OCI-LY7 (cell line): ENCODE data around the gene NR1I2. TPM values are rescaled to one million over a fixed set of nuclear protein-coding genes. Genes with fewer than 3 reads are reported as not detected.

Source experiments
- BruUV-seq: library from RNA; stranded (reverse); fragments of 400-500 nt; replicated peaks from 2 replicates; lab custom pipeline; 2021; lab: Mats Ljungman, UMichigan
- CTCF ChIA-PET: fragments of 300-600 bp; sonication (Branson Sonifier 250); formaldehyde crosslinking; loops from one replicate; lab custom pipeline; 2022; ENCODE audit warnings: antibody characterized with exemption; ENCODE audit not compliant: unreplicated experiment; lab: Charles Lee
- POLR2A ChIA-PET: fragments of 300-600 bp; sonication (Branson Sonifier 250); formaldehyde crosslinking; loops from one replicate; lab custom pipeline; 2022; ENCODE audit warnings: antibody characterized with exemption; lab: Charles Lee
- DNase-seq: peaks from one replicate; pipeline ENCODE4 v3.0.0-alpha.2; 2015; ENCODE audit warnings: low spot score
- H2AFZ ChIP-seq: fragments of 200-600 bp; sonication (generic), shearing (Covaris generic); 2 replicates; pipeline ENCODE4 v1.6.1; 2014; ENCODE audit warnings: mild to moderate bottlenecking, antibody characterized with exemption, low read length, moderate library complexity
- H3K27ac ChIP-seq: fragments of 200-600 bp; sonication (generic); 2 replicates; pipeline ENCODE4 v1.5.1; 2014; ENCODE audit warnings: mixed run types, low read depth, mild to moderate bottlenecking, moderate library complexity, low read length, inconsistent platforms; ENCODE audit not compliant: poor library complexity, severe bottlenecking
- H3K36me3 ChIP-seq: fragments of 200-600 bp; sonication (generic); 2 replicates; pipeline ENCODE4 v1.6.1; 2014; ENCODE audit warnings: mild to moderate bottlenecking, antibody characterized with exemption, low read length, moderate library complexity, mixed read lengths; ENCODE audit not compliant: insufficient read depth
- H3K4me1 ChIP-seq: fragments of 200-600 bp; sonication (generic); 2 replicates; pipeline ENCODE4 v1.5.1; 2014; ENCODE audit warnings: mild to moderate bottlenecking, low read length; ENCODE audit not compliant: insufficient read depth, poor library complexity, severe bottlenecking
- H3K4me2 ChIP-seq: fragments of 200-600 bp; sonication (generic); 2 replicates; pipeline ENCODE4 v1.6.1; 2014; ENCODE audit warnings: mild to moderate bottlenecking, low read length
- H3K4me3 ChIP-seq: fragments of 200-600 bp; sonication (generic); 2 replicates; pipeline ENCODE4 v1.5.1; 2014; ENCODE audit warnings: mild to moderate bottlenecking, low read depth, low read length; ENCODE audit not compliant: poor library complexity, severe bottlenecking
- H3K79me2 ChIP-seq: fragments of 200-600 bp; sonication (generic); 2 replicates; pipeline ENCODE4 v1.6.1; 2016; ENCODE audit warnings: low read depth, mild to moderate bottlenecking, low read length, moderate library complexity, mixed read lengths; ENCODE audit not compliant: insufficient read depth
- H3K9me2 ChIP-seq: fragments of 200-600 bp; sonication (generic); 2 replicates; pipeline ENCODE4 v1.6.1; 2016; ENCODE audit warnings: mild to moderate bottlenecking, low read length, mixed read lengths; ENCODE audit not compliant: insufficient read depth
- H3K9me3 ChIP-seq: fragments of 200-600 bp; sonication (generic); 2 replicates; pipeline ENCODE4 v1.6.1; 2014; ENCODE audit warnings: mild to moderate bottlenecking, mixed run types, low read length, mixed read lengths
- H4K20me1 ChIP-seq: fragments of 200-600 bp; sonication (generic); 2 replicates; pipeline ENCODE4 v1.6.1; 2014; ENCODE audit warnings: mild to moderate bottlenecking, antibody characterized with exemption, low read length, moderate library complexity, mixed read lengths; ENCODE audit not compliant: insufficient read depth
- EZH2phosphoT487 ChIP-seq: fragments of 200-600 bp; sonication (generic); IDR thresholded peaks from 2 replicates; pipeline ENCODE4 v1.6.1; 2018; ENCODE audit warnings: low read depth, borderline replicate concordance, mild to moderate bottlenecking, mixed run types, antibody characterized with exemption, low read length, moderate library complexity, mixed read lengths
- intact Hi-C: fragments of 100-400 bp; cut with micrococcal nuclease; formaldehyde crosslinking; loops from one replicate; pipeline ENCODE4 v1.10.0; 2022; ENCODE audit not compliant: unreplicated experiment
- total RNA-seq, 2 experiments: library from RNA; depleted of rRNA in 1 of 2; stranded (reverse); fragments of >200 nt in 1 of 2; shearing (Covaris generic) in 1 of 2; gene quantifications; 2 replicates each; pipeline ENCODE4 v1.2.3, GENCODE V29; 2014 to 2022
- TF ChIP-seq, protein P1 (sequence below): fragments of 200-600 bp; sonication (generic); conservative IDR thresholded peaks from 2 replicates; pipeline ENCODE4 v1.5.1; 2014; ENCODE audit warnings: mild to moderate bottlenecking, antibody characterized with exemption, low read length, moderate library complexity, mixed read lengths

NR1I2 gene
- total RNA-seq, 2 experiments from 2014 or later, result not detected

DNA sequence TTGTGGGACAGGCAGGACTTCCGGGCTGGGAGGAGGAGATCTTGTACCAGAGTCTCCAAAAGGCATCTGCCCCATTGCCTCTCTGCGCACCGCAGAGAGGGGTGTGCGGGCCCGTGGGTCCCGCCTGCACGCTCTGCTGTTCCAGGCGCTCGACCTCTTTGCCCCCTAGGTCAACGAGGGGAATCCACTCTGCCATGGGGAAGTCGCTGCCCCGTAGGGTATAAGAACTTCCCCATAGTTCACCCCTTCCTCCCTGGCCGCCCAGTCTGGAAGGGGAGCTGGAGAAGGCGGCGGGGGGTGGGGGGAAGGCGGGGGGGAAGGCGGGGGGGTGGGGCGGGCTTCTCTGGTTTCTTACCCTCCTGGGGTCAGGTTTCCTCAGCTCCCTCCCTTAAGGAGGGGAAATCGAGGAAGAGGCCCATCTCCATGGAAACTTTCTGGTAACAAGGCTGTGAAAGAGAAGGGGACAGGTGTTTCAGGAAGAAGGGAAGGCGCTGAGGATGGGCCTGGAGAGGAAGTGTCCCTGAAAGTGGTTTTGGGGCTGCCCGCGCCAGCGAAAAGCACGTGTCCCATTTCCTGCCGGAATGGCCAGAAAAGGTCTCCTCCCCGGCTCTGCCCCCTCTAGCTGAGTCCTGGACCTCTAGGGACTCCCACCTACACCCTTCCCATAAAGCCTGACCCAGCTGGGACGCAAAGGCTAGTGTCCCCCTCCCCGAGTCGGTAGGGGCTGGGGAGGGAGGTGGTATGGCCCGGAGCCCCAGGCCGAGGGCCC is 27.5 kb downstream of the NR1I2 start:
- H2AFZ ChIP-seq, result no peak overlapping the region
- no TSS peak for BruUV-seq
- no peak overlapping the region for H3K27ac ChIP-seq
- no peak for TF ChIP-seq EZH2phosphoT487
- TF ChIP-seq, protein P1, sequence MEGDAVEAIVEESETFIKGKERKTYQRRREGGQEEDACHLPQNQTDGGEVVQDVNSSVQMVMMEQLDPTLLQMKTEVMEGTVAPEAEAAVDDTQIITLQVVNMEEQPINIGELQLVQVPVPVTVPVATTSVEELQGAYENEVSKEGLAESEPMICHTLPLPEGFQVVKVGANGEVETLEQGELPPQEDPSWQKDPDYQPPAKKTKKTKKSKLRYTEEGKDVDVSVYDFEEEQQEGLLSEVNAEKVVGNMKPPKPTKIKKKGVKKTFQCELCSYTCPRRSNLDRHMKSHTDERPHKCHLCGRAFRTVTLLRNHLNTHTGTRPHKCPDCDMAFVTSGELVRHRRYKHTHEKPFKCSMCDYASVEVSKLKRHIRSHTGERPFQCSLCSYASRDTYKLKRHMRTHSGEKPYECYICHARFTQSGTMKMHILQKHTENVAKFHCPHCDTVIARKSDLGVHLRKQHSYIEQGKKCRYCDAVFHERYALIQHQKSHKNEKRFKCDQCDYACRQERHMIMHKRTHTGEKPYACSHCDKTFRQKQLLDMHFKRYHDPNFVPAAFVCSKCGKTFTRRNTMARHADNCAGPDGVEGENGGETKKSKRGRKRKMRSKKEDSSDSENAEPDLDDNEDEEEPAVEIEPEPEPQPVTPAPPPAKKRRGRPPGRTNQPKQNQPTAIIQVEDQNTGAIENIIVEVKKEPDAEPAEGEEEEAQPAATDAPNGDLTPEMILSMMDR, result no peak
- DNase-seq, result no peak
- no peaks in the 10 kb centered on the region for H3K9me2 ChIP-seq
- H3K36me3 ChIP-seq, result no peaks in the 10 kb centered on the region
- H3K4me2 ChIP-seq, result peak overlapping the region; percentile 13; the same call in 1 of the 2 replicates
- no peaks in the 10 kb centered on the region for H3K9me3 ChIP-seq
- H4K20me1 ChIP-seq, result no peaks in the 10 kb centered on the region
- H3K4me1 ChIP-seq, result no peaks in the 10 kb centered on the region
- intact Hi-C loops, result no loop called here
- H3K79me2 ChIP-seq, result no peaks in the 10 kb centered on the region
- POLR2A ChIA-PET, result no interaction called here
- CTCF ChIA-PET, result no interaction called here
- H3K4me3 ChIP-seq, result no peak overlapping the region

GRCh38 chr3:119810018-119810435 is 28.1 kb downstream of the NR1I2 start:
- no peak overlapping the region for H3K27ac ChIP-seq
- H4K20me1 ChIP-seq, result no peaks in the 10 kb centered on the region
- no TSS peak for BruUV-seq
- H3K9me3 ChIP-seq, result no peaks in the 10 kb centered on the region
- no peak overlapping the region for H2AFZ ChIP-seq
- no peaks in the 10 kb centered on the region for H3K4me1 ChIP-seq
- TF ChIP-seq EZH2phosphoT487, result no peak
- TF ChIP-seq, protein P1, result 0 out of 2 replicates have a peak, but pooled peaks have one; percentile 19
- H3K79me2 ChIP-seq, result no peaks in the 10 kb centered on the region
- ChIA-PET CTCF (no interaction called here), POLR2A (no interaction called here)
- H3K4me2 ChIP-seq, result peak overlapping the region; percentile 13; the same call in 1 of the 2 replicates
- H3K36me3 ChIP-seq, result no peaks in the 10 kb centered on the region
- no peak for DNase-seq
- intact Hi-C loops, result no loop called here
- H3K9me2 ChIP-seq, result no peaks in the 10 kb centered on the region
- H3K4me3 ChIP-seq, result no peak overlapping the region

DNA sequence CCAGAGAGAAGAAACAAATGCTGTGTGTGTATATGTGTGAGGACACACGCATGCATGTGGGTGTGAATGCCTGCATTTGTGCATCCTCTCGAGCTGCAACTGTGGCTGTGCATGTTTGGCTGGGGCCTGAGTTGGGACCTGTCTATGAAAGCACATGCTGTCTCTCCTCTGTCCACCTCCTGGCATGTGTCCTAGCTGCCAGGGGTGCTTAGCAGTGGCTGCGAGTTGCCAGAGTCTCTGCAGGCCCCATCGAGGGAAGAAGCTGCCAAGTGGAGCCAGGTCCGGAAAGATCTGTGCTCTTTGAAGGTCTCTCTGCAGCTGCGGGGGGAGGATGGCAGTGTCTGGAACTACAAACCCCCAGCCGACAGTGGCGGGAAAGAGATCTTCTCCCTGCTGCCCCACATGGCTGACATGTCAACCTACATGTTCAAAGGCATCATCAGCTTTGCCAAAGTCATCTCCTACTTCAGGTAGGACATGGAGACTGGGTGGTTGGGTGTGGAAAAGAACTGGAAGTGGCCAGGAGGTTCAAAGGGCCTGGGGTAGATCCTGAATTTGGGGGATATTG is 30.7 kb downstream of the NR1I2 start:
- Histone ChIP-seq H4K20me1 (no peaks in the 10 kb centered on the region), H3K4me3 (no peak overlapping the region), H3K27ac (no peak overlapping the region), H3K9me3 (no peaks in the 10 kb centered on the region), H3K4me2 (no peak overlapping the region), H2AFZ (no peak overlapping the region), H3K4me1 (no peaks in the 10 kb centered on the region), H3K79me2 (no peaks in the 10 kb centered on the region), H3K36me3 (no peaks in the 10 kb centered on the region), H3K9me2 (no peaks in the 10 kb centered on the region)
- POLR2A ChIA-PET, result no interaction called here
- no TSS peak for BruUV-seq
- CTCF ChIA-PET, result no interaction called here
- intact Hi-C loops, result no loop called here
- no peak for DNase-seq
- no peak for TF ChIP-seq EZH2phosphoT487
- TF ChIP-seq, protein P1, result no peak
